Stimulated activated CD8-positive, alpha-beta memory T cell treated with anti-CD3 and anti-CD28 coated beads, Interleukin-15, amount 100 ng/mL, for 4 hours (primary cell): ENCODE data around the gene IL10RA.

Experiments
- DNase-seq, 2 donors: peaks; one replicate each; pipeline ENCODE4 v3.0.0-alpha.2; 2020; ENCODE audit warnings: low read depth in 2 of 2

IL10RA gene

GRCh38 chr11:117992136-117992535 lies 5.9 kb downstream of the IL10RA start:
- DNase-seq = no peak

- DNase-seq = no peak
Observed at GRCh38 chr11:117992620-117993019, 6.4 kb downstream of the IL10RA start.

- no peak for DNase-seq
Observed at GRCh38 chr11:117993988-117994745, 8.0 kb downstream of the IL10RA start.

- DNase-seq = no peak
Observed at GRCh38 chr11:117995472-117995871, 9.3 kb downstream of the IL10RA start.

GRCh38 chr11:117996058-117996457 lies 9.9 kb downstream of the IL10RA start:
- DNase-seq = no peak

- no peak for DNase-seq
Observed at GRCh38 chr11:117997406-117997805, 11.2 kb downstream of the IL10RA start.

GRCh38 chr11:117997823-117998579 lies 11.8 kb downstream of the IL10RA start:
- no peak for DNase-seq

GRCh38 chr11:117998664-117999353 lies 12.6 kb downstream of the IL10RA start:
- no peak for DNase-seq

GRCh38 chr11:117999354-117999993 lies 13.3 kb downstream of the IL10RA start:
- no peak for DNase-seq

- DNase-seq = no peak
Observed at GRCh38 chr11:118000067-118000849, 14.1 kb downstream of the IL10RA start.

GRCh38 chr11:118000850-118001228 lies 14.6 kb downstream of the IL10RA start:
- no peak for DNase-seq

GRCh38 chr11:118001494-118001971 lies 15.3 kb downstream of the IL10RA start:
- DNase-seq = no peak

GRCh38 chr11:118002010-118002540 lies 15.9 kb downstream of the IL10RA start:
- DNase-seq = peak in 1 of 2 donors; percentile 53

- DNase-seq = peak in 1 of 2 donors; percentile 56
Observed at GRCh38 chr11:118002541-118003423, 16.6 kb downstream of the IL10RA start.

GRCh38 chr11:118003456-118003855 lies 17.3 kb downstream of the IL10RA start:
- no peak for DNase-seq

GRCh38 chr11:118004543-118005223 lies 18.5 kb downstream of the IL10RA start:
- no peak for DNase-seq

GRCh38 chr11:118005224-118006152 lies 19.3 kb downstream of the IL10RA start:
- DNase-seq = no peak

GRCh38 chr11:118006153-118006534 lies 19.9 kb downstream of the IL10RA start:
- DNase-seq = no peak
